ENCODE results near the gene MARCKSL1.
"Not testable (repeated sequence)": the region's sequence is repeated elsewhere in the genome, so short reads cannot be mapped to it uniquely, and the experiment has no call there.

MARCKSL1 gene

GRCh38 chr1:32335790-32336590 lies at the start of gene MARCKSL1:
Gene MARCKSL1 (minus strand): TSS chr1:32336233. CDS start chr1:32336033, 200 bp downstream.
- DNase-seq (ENCODE audit: low spot score) = no peak

GRCh38 chr1:32380057-32380456 lies 44.0 kb upstream of the MARCKSL1 start:
- DNase-seq (ENCODE audit: low spot score) = no peak

GRCh38 chr1:32377541-32378220 lies 41.6 kb upstream of the MARCKSL1 start:
- DNase-seq (ENCODE audit: low spot score) = no peak

GRCh38 chr1:32376199-32376598 lies 40.2 kb upstream of the MARCKSL1 start:
- DNase-seq (ENCODE audit: low spot score) = no peak

GRCh38 chr1:32373996-32374592 lies 38.1 kb upstream of the MARCKSL1 start:
- no peak for DNase-seq (ENCODE audit: low spot score)

GRCh38 chr1:32372149-32372756 lies 36.2 kb upstream of the MARCKSL1 start:
- no peak for DNase-seq (ENCODE audit: low spot score)

GRCh38 chr1:32367912-32368635 lies 32.0 kb upstream of the MARCKSL1 start:
- no peak for DNase-seq (ENCODE audit: low spot score)

- DNase-seq (ENCODE audit: low spot score) = no peak
These were observed 29.4 kb upstream of the MARCKSL1 start for GRCh38 chr1:32365445-32365844.

GRCh38 chr1:32364836-32365235 lies 28.8 kb upstream of the MARCKSL1 start:
- DNase-seq (ENCODE audit: low spot score) = no peak

- DNase-seq (ENCODE audit: low spot score) = no peak
These were observed 27.7 kb upstream of the MARCKSL1 start for GRCh38 chr1:32363713-32364112.

- DNase-seq (ENCODE audit: low spot score) = no peak
These were observed 26.7 kb upstream of the MARCKSL1 start, which contains the start of the genes FAM229A and TSSK3 for GRCh38 chr1:32362474-32363313. Gene FAM229A (minus strand): TSS chr1:32362485. CDS start chr1:32362091, 394 bp downstream. Gene TSSK3 (plus strand): TSS chr1:32362539. CDS start chr1:32362702, 163 bp downstream.

GRCh38 chr1:32361674-32362473 lies 25.8 kb upstream of the MARCKSL1 start:
- DNase-seq (ENCODE audit: low spot score) = no peak

GRCh38 chr1:32361308-32361673 lies 25.3 kb upstream of the MARCKSL1 start:
- DNase-seq (ENCODE audit: low spot score) = no peak

GRCh38 chr1:32358435-32358834 lies 22.4 kb upstream of the MARCKSL1 start:
- no peak for DNase-seq (ENCODE audit: low spot score)

- no peak for DNase-seq (ENCODE audit: low spot score)
These were observed 21.6 kb upstream of the MARCKSL1 start for GRCh38 chr1:32357614-32358013.

- DNase-seq (ENCODE audit: low spot score) = no peak
These were observed 20.4 kb upstream of the MARCKSL1 start for GRCh38 chr1:32356478-32356877.

- not testable (repeated sequence) for DNase-seq (ENCODE audit: low spot score)
These were observed 19.7 kb upstream of the MARCKSL1 start for GRCh38 chr1:32355778-32356177.

- no peak for DNase-seq (ENCODE audit: low spot score)
These were observed 18.0 kb upstream of the MARCKSL1 start for GRCh38 chr1:32353886-32354570.

- no peak for DNase-seq (ENCODE audit: low spot score)
These were observed 17.4 kb upstream of the MARCKSL1 start for GRCh38 chr1:32353431-32353830.

Measured in kidney capillary endothelial cell (primary cell).